Measurements from ENCODE around the gene CEP41. TPM values are rescaled to one million over a fixed set of nuclear protein-coding genes. Genes with fewer than 3 reads are reported as not detected.

CEP41 gene
- total and polyA plus RNA-seq, 3 donors from 2014 or later: 59.0 to 209 (median 91.6) TPM

- H3K4me1 ChIP-seq: peaks cover 41% of the 10 kb centered on the region
- H3K27ac ChIP-seq: peak overlapping the region in 1 of 2 donors; percentile 18
- H3K27me3 ChIP-seq: no peaks in the 10 kb centered on the region
- 82 to 93% methylated on average over 10 to 19 of the region's 19 CpGs for WGBS, 2 donors
- TF ChIP-seq POLR2A (IDR thresholded peaks at IDR 0.05) (no peak), CTCF (IDR thresholded peaks at IDR 0.05) (no peak)
- no peaks in the 10 kb centered on the region for H3K9me3 ChIP-seq
- DNase-seq: no peak
- no peaks in the 10 kb centered on the region for H3K36me3 ChIP-seq (ENCODE audit: low read depth, missing control alignments)
- no peak overlapping the region for H3K4me3 ChIP-seq
- intact Hi-C loops (cut with DNase I; ENCODE audit: low total_unique reads): no loop called here
These were observed 72.7 kb downstream of the CEP41 start for GRCh38 chr7:130367836-130368746.

GRCh38 chr7:130367088-130367755, 73.6 kb downstream of the CEP41 start:
- H3K27me3 ChIP-seq: no peaks in the 10 kb centered on the region
- H3K36me3 ChIP-seq (ENCODE audit: low read depth, missing control alignments): no peaks in the 10 kb centered on the region
- intact Hi-C loops (cut with DNase I; ENCODE audit: low total_unique reads): no loop called here
- peaks cover 37% of the 10 kb centered on the region for H3K4me1 ChIP-seq
- no peaks in the 10 kb centered on the region for H3K9me3 ChIP-seq
- no peak overlapping the region for H3K27ac ChIP-seq
- DNase-seq: no peak
- H3K4me3 ChIP-seq: no peak overlapping the region
- no peak for TF ChIP-seq CTCF (IDR thresholded peaks at IDR 0.05)
- no peak for TF ChIP-seq POLR2A (IDR thresholded peaks at IDR 0.05)
- WGBS, 2 donors: 82 to 90% methylated on average over 13 of the region's 13 CpGs

GRCh38 chr7:130366564-130366963, 74.3 kb downstream of the CEP41 start:
- H3K4me1 ChIP-seq: peaks cover 37% of the 10 kb centered on the region
- H3K36me3 ChIP-seq (ENCODE audit: low read depth, missing control alignments): no peaks in the 10 kb centered on the region
- WGBS, 2 donors: 88 to 92% methylated on average over 5 to 6 of the region's 6 CpGs
- intact Hi-C loops (cut with DNase I; ENCODE audit: low total_unique reads): no loop called here
- H3K9me3 ChIP-seq: no peaks in the 10 kb centered on the region
- H3K27ac ChIP-seq: no peak overlapping the region
- no peak for DNase-seq
- no peak overlapping the region for H3K4me3 ChIP-seq
- no peak for TF ChIP-seq POLR2A (IDR thresholded peaks at IDR 0.05)
- no peak for TF ChIP-seq CTCF (IDR thresholded peaks at IDR 0.05)
- H3K27me3 ChIP-seq: no peaks in the 10 kb centered on the region

GRCh38 chr7:130365511-130366441, 75.0 kb downstream of the CEP41 start:
- intact Hi-C loops (cut with DNase I; ENCODE audit: low total_unique reads): no loop called here
- peak; percentile 75 for DNase-seq
- Histone ChIP-seq H3K27me3 (no peaks in the 10 kb centered on the region), H3K9me3 (no peaks in the 10 kb centered on the region), H3K27ac (peak overlapping the region; percentile 15 to 68), H3K36me3 (ENCODE audit: low read depth, missing control alignments) (no peaks in the 10 kb centered on the region), H3K4me1 (peaks cover 32% of the 10 kb centered on the region), H3K4me3 (no peak overlapping the region)
- 37 to 46% methylated on average over 12 to 15 of the region's 15 CpGs for WGBS, 2 donors
- TF ChIP-seq CTCF (IDR thresholded peaks at IDR 0.05): no peak
- no peak for TF ChIP-seq POLR2A (IDR thresholded peaks at IDR 0.05)
